HT1080 (cell line): ENCODE data around the gene GAL3ST3. TPM values are rescaled to one million over a fixed set of nuclear protein-coding genes. Genes with fewer than 3 reads are reported as not detected.
"Not testable (repeated sequence)": the region's sequence is repeated elsewhere in the genome, so short reads cannot be mapped to it uniquely, and the experiment has no call there.

Experiments
- DNase-seq: peaks from one replicate; pipeline ENCODE4 v3.0.0-alpha.2; 2015; ENCODE audit warnings: low read depth
- polyA plus RNA-seq, 2 experiments: library from polyadenylated mRNA; depleted of rRNA; stranded (reverse); fragments of >200 nt; gene quantifications; 2 replicates each; pipeline ENCODE4 v1.2.3, GENCODE V29; 2015
- total RNA-seq: library from RNA; depleted of rRNA; stranded (reverse); fragments of >200 nt; shearing (Covaris generic); gene quantifications from 2 replicates; pipeline ENCODE4 v1.2.3, GENCODE V29; 2014; rRNA removed

The GAL3ST3 gene, protein sequence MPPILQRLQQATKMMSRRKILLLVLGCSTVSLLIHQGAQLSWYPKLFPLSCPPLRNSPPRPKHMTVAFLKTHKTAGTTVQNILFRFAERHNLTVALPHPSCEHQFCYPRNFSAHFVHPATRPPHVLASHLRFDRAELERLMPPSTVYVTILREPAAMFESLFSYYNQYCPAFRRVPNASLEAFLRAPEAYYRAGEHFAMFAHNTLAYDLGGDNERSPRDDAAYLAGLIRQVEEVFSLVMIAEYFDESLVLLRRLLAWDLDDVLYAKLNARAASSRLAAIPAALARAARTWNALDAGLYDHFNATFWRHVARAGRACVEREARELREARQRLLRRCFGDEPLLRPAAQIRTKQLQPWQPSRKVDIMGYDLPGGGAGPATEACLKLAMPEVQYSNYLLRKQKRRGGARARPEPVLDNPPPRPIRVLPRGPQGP
- total RNA-seq, result not detected in 2 replicates
- polyA plus RNA-seq (2015; cell fraction: cytosol; rRNA removed), result not detected in 2 replicates
- polyA plus RNA-seq (2015; cell fraction: nucleus; rRNA removed), result not detected in 2 replicates

DNA sequence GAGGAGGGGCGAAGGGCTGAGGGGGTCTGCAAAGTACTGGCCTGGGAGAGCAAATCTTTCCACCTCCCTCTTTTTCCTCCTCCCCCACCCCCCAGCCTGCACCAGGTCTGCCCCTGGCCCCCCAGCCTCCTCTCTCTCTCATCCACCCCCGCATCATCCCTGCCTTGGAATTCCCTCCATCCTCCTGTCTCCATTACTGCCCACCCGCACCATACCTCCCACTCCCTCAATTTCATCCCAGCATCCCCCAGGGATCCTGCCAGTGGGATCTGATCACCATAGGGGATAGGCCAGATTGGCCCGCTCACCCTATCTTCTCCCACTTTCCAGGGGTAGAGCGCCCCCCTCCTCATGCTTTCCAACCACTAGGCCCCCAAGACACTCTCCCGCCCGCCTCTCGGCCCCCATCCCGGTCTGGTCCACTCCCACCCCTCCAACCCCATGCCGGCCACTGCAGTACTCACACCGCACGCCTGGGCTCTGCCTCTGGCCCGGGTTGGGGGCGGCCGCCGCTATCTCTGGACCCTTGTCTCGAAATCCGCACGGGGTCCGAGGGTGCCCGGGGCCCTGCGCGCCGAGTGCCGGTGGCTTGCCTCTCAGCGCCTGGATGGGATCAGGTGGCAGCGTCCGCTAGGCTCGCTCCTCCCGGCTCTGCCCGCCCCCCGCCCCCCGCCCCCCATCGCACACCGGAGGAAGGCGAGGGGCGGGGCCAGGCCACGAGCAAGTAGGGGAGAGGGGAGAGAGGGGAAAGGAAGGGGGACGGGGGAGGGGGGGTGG lies at the start of gene GAL3ST3:
TSS of gene GAL3ST3 (minus strand) at position 615 of the 777 bp plus-strand sequence. CDS start 3,746 bp downstream, outside the sequence.
- no peak for DNase-seq

DNA sequence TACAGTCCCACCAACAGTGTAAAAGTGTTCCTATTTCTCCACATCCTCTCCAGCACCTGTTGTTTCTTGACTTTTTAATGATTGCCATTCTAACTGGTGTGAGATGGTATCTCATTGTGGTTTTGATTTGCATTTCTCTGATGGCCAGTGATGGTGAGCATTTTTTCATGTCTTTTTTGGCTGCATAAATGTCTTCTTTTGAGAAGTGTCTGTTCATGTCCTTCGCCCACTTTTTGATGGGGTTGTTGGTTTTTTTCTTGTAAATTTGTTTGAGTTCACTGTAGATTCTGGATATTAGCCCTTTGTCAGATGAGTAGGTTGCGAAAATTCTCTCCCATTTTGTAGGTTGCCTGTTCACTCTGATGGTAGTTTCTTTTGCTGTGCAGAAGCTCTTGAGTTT lies 43.2 kb upstream of the GAL3ST3 start:
- DNase-seq, result not testable (repeated sequence)

DNA sequence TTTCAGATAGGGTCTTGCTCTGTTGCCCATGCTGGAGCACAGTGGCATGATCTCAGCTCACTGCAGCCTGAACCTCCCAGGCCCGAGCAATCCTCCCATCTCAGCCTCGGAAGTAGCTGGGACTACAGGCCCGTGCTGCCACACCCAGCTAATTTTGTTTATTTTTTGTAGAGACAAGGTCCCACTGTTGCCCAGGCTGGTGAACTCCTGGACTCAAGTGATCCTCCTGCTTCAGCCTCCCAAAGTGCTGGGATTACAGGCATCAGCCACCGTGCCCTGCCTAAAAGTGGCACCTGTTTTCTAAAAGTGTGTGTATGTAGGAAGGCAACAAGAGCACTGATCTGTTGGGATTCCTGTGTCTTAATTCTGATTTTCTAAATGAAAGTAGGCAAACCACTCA lies 41.3 kb upstream of the GAL3ST3 start:
- DNase-seq, result no peak

DNA sequence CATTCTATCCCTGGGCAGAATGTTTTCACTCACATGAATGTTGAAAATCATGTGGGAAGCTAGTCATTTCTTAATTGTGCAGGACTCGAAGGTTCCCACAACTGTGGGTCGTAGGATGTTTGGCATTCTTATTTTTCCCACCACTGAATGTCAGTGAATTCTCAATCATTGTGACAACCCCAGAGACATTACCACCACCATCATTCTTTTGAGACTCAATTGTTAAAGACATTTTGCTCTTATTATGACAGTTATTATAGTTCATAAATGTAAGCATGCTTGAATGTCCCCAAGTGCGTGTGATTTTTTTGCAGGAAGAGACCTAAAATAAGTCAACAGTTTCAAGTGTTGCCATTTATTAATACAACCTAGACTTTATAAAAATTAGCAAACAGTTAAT lies 40.1 kb upstream of the GAL3ST3 start:
- DNase-seq, result no peak

DNA sequence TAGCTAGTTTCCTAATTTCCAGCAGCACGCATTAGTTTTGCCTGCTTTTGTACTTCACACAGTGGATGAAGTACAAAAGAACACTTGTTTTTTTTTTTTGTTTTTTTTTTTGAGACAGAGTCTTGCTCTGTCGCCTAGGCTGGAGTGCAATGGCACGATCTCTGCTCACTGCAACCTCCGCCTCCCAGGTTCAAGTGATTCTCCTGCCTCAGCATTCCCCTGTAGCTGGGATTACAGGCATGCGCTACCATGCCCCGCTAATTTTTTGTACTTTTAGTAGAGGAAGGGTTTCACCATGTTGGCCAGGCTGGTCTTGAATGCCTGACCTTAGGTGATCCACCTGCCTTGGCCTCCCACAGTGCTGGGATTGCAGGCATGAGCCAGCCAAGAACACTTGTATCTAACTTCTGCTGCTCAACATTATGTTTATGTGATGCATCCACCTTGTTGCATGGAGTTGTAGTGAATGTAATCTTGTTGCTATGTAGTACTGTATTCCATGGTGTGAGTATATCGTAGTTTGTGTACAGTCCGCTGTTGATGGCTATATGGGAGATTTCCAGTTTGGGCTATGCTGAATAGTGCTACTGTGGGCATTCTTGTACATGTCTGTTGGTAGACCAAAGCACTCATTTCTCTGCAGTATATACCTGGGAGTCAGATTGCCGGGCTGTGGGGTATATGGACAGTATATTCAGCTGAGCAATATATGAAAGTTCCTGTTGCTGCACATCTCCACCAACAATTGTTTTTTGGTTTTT lies 38.4 kb upstream of the GAL3ST3 start:
- DNase-seq, result no peak

DNA sequence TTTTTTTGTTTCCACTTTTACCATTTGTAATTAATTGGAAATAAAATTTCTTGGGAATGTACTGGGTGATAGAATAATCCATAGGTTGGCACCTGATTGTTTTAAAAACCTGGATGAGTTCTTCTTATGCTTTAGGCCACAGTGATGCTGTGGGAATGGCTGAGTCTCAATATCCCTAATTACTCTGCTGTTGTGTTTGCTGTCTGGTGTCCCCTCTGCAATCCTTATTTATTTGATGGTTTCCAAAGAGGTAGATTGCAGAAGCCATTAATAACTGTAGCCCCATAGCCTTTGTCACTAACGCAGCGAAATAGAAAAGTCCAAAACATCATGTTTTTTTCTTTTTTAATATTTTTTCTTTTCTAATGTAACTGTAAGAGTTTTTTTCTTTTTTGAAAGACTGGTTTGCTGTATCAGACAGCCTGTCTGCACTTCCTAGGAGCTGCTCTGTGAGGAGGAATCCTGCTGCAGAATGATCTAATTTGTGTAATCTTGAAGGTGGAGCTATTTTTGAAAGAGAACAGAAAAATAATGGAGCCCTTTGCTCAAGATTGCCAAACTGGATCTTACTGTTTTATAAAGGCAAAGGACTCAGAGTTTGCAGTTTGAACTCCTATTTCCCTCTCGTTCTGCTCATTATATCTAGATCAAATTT lies 36.0 kb upstream of the GAL3ST3 start:
- no peak for DNase-seq

DNA sequence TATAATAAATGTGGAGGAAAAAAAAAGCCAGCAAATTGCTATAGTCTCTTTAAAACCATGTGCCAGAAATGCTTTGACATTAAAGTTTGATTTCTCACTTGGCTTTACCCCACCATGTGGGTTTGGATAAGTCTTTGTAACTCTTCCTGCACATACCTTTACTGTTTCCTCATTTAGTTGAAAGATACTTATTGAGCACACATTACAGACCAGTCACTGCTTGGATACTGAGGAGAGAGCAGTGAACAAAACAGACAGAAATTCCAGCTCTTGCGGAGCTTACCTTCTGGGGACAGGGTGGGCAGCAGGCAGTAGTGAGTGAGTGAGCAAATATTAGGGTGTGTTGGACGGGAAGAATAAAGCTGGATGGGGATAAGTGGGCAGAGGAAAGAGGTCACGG lies 34.8 kb upstream of the GAL3ST3 start:
- no peak for DNase-seq

DNA sequence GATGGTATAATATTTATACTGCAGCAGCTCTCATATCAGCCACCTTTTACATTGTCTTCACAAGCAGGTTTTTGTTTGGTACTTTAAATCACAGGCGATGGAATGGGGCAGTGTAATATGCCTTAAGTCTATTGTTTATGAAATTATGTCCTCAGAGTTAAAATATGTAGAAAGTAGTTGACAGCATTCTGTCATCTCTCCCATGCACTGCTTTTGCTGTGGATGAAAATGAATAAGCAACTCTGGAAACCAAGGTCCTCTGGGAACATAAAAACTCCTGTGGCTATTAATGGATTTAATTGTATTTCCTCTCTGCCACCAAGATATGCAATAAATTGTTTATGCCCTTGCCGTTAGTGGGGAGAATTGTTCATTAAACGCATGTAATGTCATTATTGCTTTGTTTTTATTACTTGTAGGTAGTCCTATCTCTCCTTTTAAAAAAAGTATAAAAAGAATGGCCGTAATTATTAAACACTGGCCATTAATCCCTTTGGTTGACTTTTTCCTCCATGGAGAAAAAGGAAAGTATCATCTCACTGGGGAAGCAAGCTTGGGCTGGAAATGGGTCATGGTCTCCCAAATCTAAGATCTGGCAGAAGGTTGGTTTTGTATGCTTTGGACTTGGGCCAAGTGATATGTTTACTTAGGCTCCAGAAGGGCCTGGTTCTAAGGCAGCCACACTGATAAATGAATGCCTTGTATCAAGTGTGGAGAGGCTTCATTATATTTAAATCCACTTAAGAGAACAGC lies 34.2 kb upstream of the GAL3ST3 start:
- DNase-seq, result no peak

DNA sequence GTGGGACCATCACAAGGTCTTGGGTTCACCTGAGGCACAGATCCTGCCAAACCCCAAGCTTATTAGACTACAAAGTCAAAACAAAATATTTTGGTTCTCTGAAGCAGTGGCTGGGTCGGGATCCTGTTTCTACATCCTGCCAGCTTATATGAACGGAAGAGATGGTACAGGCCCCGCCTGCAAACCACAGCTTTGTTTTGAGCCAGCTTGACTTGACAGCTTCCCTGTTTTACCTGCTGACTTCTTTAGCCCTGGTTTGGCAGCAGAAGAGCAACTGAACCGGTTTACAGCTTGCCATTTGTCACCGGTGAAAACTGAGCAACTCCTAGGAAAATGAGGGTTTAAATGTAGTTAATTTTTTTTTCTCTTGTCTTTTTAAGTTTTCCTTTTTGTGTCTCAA lies 32.5 kb upstream of the GAL3ST3 start:
- peak; percentile 58 for DNase-seq

DNA sequence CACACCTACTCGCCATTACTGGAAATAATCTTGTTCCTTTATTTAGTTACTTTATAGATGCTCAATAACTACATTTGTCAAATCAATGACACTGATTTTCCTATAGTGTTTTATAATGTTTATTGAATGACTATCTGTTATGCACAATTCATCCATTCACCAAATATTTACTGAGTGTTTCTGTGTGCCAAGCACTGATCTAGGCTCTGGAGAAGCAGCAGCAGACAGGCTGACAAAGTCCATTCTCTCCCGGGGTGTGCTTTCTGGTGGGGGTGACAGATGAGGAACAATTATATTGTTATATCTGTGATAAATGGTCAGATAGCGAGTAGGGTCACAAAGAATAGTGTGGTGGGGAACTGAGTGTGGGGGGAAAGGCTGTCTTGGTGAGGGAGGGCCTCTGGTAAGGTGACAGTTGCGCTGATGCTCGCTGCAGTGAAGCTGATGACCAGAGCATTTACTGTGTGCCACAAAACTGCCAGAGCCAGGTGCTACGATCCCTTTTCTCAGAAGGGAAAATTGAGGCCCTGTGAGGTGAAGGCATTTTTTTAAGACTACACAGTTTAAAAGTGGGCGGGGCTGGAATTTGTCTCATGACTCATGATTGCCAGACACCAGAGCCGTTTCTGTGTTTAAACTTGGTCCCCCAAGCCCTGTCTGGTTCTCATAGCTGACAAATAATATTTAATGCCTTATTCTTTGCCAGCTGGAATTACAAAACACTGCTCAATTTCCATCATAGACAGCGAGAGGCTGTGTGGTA lies 31.3 kb upstream of the GAL3ST3 start:
- peak; percentile 68 for DNase-seq

DNA sequence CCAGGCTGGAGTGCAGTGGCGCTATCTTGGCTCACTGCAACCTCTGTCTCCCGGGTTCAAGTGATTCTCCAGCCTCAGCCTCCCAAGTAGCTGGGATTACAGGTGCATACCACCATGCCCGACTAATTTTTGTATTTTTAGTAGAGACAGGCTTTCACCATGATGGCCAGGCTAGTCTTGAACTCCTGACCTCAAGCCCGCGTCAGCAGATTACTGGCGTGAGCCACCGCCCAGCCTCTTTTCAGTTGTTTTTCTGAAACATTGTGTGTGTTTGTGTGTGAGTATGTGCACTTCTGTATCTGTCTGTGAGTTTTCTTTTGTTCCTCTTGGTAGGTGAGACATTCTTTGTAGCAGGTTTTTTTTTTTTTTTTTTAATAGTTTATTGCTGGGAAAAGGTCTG lies 30.0 kb upstream of the GAL3ST3 start:
- not testable (repeated sequence) for DNase-seq

DNA sequence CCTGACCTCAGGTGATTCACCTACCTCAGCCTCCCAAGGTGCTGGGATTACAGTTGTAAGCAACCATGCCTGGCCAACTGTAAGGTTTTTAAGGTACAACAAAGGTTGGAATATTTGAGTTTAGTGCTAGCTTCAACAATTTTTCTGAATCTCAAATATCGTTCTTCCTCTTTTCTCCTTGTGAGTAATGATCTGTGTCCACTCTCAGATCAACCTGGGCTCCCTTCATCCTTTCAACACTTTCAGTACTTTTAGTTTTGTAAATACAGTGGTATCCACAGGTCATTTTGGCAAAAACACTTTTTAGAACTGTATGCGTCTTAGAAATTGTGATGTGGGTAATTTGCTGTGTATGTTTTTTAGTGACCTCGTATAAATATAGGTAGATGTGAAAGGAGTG lies 29.0 kb upstream of the GAL3ST3 start:
- DNase-seq, result no peak

DNA sequence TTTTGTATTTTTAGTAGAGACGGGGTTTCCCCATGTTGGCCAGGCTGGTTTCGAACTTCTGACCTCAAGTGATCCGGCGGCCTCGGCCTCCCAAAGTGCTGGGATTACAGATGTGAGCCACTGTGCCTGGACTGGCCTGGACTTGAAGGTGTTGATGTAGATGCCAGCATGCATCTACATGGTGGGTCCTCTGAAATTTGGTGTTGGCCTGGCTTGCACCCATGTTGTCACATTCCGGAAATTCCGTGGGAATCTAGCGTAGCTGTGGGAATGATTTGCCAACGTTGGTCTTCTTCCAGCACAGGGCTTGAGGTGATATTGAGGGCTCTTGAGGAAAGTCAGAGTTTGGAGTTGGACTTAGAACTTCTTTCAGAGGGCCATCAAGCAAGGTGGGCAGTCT lies 27.6 kb upstream of the GAL3ST3 start:
- no peak for DNase-seq

DNA sequence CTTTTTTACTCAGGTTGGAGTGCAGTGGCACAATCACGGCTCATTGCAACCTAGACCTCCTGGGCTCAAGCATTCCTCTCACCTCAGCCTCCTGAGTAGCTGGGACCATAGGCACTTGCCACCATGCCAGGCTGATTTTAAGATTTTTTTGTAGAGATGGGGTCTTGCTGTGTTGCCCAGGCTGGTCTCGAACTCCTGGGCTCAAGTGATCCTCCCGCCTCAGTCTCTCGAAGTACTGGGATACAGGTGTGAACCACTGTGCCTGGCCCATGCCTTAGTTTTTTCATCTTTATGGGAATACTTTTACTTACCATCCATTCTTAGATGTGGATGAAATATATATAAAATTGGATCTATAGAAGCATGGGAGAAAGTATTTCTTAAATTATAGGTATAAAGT lies 26.3 kb upstream of the GAL3ST3 start:
- no peak for DNase-seq

DNA sequence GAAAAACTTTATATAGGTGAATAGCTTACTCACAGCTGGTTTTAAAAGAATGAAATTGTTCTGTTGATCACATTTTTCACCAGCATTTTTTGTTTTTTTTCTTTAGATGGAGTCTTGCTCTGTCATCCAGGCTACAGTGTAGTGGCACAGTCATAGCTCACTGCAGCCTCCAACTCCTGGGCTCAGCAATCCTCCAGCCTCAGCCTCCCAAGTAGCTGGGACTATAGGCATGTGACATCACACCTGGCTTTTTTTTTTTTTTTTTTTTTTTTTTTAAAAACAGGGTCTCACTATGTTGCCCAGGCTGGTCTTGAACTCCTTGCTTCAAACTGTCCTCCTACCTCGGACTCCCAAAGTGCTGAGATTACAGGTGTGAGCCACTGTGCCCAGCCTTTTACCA lies 24.7 kb upstream of the GAL3ST3 start:
- DNase-seq, result no peak

DNA sequence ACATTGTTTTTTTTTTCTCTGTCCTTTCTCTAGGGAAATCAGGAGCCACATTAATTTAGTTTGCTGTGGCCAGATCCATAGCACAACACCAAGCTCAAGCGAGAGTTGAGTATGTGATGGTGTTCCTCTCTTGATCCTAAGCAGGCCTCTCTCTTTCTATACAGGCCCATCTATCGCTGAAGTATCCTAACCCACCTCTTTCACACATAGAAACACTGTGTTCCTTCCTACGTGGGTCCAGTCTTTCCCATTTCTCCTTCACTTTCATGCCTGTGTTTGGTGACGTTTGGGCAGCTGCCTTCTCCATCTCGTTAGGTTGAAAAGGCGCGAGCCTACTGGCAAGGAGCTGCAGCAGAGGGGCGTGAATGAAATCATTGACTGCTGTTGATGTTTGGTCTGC lies 23.6 kb upstream of the GAL3ST3 start:
- DNase-seq, result no peak

DNA sequence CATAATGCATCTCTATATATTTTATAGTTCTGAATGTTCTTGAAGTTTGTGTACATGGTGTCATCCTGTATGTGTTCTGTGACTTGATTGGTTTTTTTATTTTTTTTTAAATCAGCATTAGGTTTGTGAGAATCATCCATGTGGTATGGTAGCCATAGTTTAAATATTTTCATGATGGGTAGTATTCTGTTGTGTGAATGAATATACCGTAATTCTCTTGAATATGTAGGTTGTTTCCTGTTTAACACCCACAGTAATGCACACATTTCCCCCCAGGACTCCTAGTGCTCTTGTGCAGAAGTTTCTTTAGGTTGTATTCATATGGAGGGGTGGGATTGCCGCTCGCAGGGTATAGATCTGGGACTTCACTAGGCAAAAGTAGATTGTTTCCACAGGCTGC lies 23.1 kb upstream of the GAL3ST3 start:
- DNase-seq, result no peak

DNA sequence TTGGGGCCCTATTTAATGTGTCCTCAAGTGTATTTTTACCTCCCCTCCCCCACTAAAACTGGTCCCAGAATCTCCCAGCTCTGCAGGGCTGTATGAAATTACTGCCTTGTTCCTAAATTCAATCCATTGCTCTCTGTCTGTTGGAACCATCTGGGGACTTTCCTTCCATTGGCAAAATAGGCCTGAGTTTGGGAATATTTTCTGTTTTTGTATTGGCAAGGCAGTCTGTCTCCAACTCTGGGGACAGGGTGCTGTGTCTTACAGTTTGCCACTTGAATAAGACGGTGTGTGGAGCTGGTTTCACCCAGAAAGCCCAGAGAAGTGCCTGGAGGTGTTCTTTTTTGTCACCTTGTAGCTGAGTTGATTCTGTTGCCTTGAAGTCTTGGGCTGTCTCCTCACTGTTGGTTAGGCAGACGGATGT lies 22.4 kb upstream of the GAL3ST3 start:
- DNase-seq, result no peak

DNA sequence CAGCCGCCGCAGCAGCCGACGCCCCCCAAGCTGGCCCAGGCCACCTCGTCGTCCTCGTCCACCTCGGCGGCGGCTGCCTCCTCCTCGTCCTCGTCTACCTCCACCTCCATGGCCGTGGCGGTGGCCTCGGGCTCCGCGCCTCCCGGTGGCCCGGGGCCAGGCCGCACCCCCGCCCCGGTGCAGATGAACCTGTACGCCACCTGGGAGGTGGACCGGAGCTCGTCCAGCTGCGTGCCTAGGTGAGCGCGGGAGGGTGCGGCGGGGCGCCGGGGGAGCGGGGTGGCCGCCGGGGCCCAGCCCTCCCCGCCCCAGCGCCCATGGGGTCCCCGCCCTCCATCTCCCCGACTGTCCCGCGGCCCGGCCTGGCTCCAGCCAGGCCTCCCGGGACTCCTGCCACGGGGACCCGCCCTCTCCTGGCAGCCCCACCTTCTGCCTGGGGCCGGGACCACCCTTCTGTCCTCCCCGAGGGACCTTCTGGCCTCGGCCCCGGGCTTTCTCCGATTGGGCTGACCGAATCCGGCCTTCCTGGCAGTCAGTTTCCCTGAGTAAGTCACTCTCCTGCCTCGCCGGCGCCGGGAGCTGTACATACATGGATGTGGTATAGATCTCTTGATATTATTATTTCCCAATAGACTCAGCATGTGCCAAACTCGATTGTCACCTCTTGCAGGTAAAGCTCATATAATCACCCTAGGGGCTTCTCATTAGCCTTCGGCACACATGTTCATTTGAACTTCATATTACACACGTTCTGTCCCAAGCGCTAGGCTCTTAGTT lies 21.8 kb upstream of the GAL3ST3 start:
- no peak for DNase-seq
